Endothelial cell of umbilical vein (primary cell): ENCODE data around the gene ASB7.

ENCODE experiments used
- CTCF ChIP-seq, 2 donors: IDR thresholded peaks; 1 replicate in 1 of 2; 2 replicates in 1 of 2; pipeline ENCODE4 v1.5.1; 2011; ENCODE audit warnings: low read length in 2 of 2, mild to moderate bottlenecking in 2 of 2, moderate library complexity in 2 of 2, control low read depth in 1 of 2, inconsistent platforms in 1 of 2, low read depth in 1 of 2; ENCODE audit not compliant: insufficient read depth in 1 of 2; ENCODE audit errors: extremely low read depth in 1 of 2
- EZH2 ChIP-seq: IDR thresholded peaks from 2 replicates; pipeline ENCODE4 v1.6.1; 2012; ENCODE audit warnings: borderline replicate concordance, low read depth, mild to moderate bottlenecking, moderate library complexity, low read length, inconsistent platforms; ENCODE audit not compliant: severe bottlenecking
- GATA2 ChIP-seq: IDR thresholded peaks from 2 replicates; pipeline ENCODE4 v1.7.0; 2011; ENCODE audit warnings: low read depth, mild to moderate bottlenecking, moderate library complexity, mixed read lengths, low read length; ENCODE audit not compliant: insufficient read length, insufficient read depth
- MAX ChIP-seq: IDR thresholded peaks from 2 replicates; pipeline ENCODE4 v1.6.1; 2011; ENCODE audit not compliant: insufficient read depth, insufficient read length
- MYC ChIP-seq: IDR thresholded peaks from one replicate; pipeline ENCODE4 v1.6.1; 2011; ENCODE audit warnings: mild to moderate bottlenecking, low read depth, low read length
- POLR2A ChIP-seq: IDR thresholded peaks from 2 replicates; pipeline ENCODE4 v1.6.1; 2012; ENCODE audit warnings: low read depth, mild to moderate bottlenecking, control low read depth, low read length
- POLR2AphosphoS5 ChIP-seq: IDR thresholded peaks from 2 replicates; pipeline ENCODE4 v1.6.1; 2012; ENCODE audit warnings: low read depth, mild to moderate bottlenecking, control low read depth, low read length, moderate library complexity; ENCODE audit not compliant: insufficient read depth

- TF ChIP-seq MAX (no peak), POLR2AphosphoS5 (no peak), CTCF (IDR thresholded peaks at IDR 0.05; ENCODE audit: extremely low read depth in 1 of 2, insufficient read depth in 1 of 2, low read depth in 1 of 2, low read length in 2 of 2) (no peak), MYC (no peak), EZH2 (no peak), POLR2A (no peak), GATA2 (no peak)
Observed at GRCh38 chr15:100690032-100690794, 87.8 kb downstream of the ASB7 start.
